ENCODE results near the gene TAF1A.

DNA sequence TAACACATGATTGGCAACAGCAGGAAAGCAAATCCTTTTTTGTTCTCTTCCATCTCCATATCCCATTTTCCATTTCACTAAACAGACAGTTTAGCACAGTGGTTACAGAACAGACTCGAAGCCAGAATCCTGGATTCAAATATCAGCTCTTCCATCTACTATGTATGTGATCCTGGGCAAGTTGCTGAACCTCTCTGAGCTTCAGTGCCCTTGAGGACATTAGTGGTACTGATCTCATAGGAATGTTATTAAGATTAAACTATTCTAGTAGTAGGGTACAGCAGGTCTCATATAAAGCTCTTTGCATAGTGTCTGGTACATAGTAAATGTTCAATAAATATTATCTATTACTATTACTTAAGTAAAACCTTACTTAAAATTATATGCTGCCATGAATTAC lies 28.1 kb downstream of the TAF1A start:
- TF ChIP-seq, protein P1, sequence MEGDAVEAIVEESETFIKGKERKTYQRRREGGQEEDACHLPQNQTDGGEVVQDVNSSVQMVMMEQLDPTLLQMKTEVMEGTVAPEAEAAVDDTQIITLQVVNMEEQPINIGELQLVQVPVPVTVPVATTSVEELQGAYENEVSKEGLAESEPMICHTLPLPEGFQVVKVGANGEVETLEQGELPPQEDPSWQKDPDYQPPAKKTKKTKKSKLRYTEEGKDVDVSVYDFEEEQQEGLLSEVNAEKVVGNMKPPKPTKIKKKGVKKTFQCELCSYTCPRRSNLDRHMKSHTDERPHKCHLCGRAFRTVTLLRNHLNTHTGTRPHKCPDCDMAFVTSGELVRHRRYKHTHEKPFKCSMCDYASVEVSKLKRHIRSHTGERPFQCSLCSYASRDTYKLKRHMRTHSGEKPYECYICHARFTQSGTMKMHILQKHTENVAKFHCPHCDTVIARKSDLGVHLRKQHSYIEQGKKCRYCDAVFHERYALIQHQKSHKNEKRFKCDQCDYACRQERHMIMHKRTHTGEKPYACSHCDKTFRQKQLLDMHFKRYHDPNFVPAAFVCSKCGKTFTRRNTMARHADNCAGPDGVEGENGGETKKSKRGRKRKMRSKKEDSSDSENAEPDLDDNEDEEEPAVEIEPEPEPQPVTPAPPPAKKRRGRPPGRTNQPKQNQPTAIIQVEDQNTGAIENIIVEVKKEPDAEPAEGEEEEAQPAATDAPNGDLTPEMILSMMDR (conservative IDR thresholded peaks at IDR 0.05 in 1 of 2, IDR thresholded peaks at IDR 0.05 in 1 of 2; ENCODE audit: low read depth in 1 of 2, low read length in 2 of 2), result no peak
- TF ChIP-seq EZH2 (IDR thresholded peaks at IDR 0.05; ENCODE audit: low read length, missing control alignments), result no peak
